HG02973 (cell line): Measurements from ENCODE around the gene E4F1.

Source experiments
- ATAC-seq: cut with Tn5 transposase; IDR thresholded peaks from one replicate; pipeline ENCODE4 v1.9.1; 2021; ENCODE audit warnings: moderate library complexity; ENCODE audit not compliant: unreplicated experiment

The E4F1 gene

GRCh38 chr16:2271848-2272461, 48.6 kb downstream of the E4F1 start:
- no peak for ATAC-seq

GRCh38 chr16:2273484-2273883, 50.1 kb downstream of the E4F1 start:
- no peak for ATAC-seq

GRCh38 chr16:2273931-2274330, 50.5 kb downstream of the E4F1 start:
- no peak for ATAC-seq

GRCh38 chr16:2275476-2276367, 52.3 kb downstream of the E4F1 start:
- ATAC-seq = no peak

- no peak for ATAC-seq
Measured at GRCh38 chr16:2276368-2277195, 53.2 kb downstream of the E4F1 start.

- no peak for ATAC-seq
Measured at GRCh38 chr16:2277466-2278271, 54.3 kb downstream of the E4F1 start.

GRCh38 chr16:2278272-2278608, 54.8 kb downstream of the E4F1 start:
- no peak for ATAC-seq

GRCh38 chr16:2278956-2279800, 55.8 kb downstream of the E4F1 start:
- no peak for ATAC-seq

GRCh38 chr16:2280461-2280860, 57.1 kb downstream of the E4F1 start:
- ATAC-seq = no peak

- no peak for ATAC-seq
Measured at GRCh38 chr16:2280981-2281542, 57.7 kb downstream of the E4F1 start.

GRCh38 chr16:2282262-2282661, 58.9 kb downstream of the E4F1 start:
- ATAC-seq = no peak

- no peak for ATAC-seq
Measured at GRCh38 chr16:2282866-2283555, 59.6 kb downstream of the E4F1 start.

GRCh38 chr16:2284001-2284770, 60.8 kb downstream of the E4F1 start:
- ATAC-seq = no peak

GRCh38 chr16:2284797-2285576, 61.6 kb downstream of the E4F1 start:
- no peak for ATAC-seq
